Measurements from ENCODE around the gene CAMK1. TPM values are rescaled to one million over a fixed set of nuclear protein-coding genes. Genes with fewer than 3 reads are reported as not detected.

Gene CAMK1
- total and polyA plus RNA-seq, 10 donors = 10.1 to 30.5 (median 22.7) TPM

- Histone ChIP-seq H3K4me3 (peak overlapping the region in 4 of 8 donors; percentile 68 to 95 (median 82)), H3K27ac (peak overlapping the region in 7 of 8 donors; percentile 22 to 99 (median 97)), H3K9me3 (no peaks in the 10 kb centered on the region), H3K4me1 (peaks cover 34 to 87% (median 64%) of the 10 kb centered on the region in 6 donors), H3K36me3 (peaks cover 2 to 72% (median 40%) of the 10 kb centered on the region in 6 donors), H3K27me3 (replicated peaks in 1 of 7) (no peaks in the 10 kb centered on the region)
- no peak for DNase-seq
- intact Hi-C loops (cut with DNase I; ENCODE audit: low total_unique reads) = no loop called here
- no peak for TF ChIP-seq POLR2A (IDR thresholded peaks at IDR 0.05)
- TF ChIP-seq CTCF (IDR thresholded peaks at IDR 0.05 in 8 of 11, conservative IDR thresholded peaks at IDR 0.05 in 3 of 11) = no peak
- no peak for TF ChIP-seq POLR2AphosphoS5 (IDR thresholded peaks at IDR 0.05)
- WGBS, 5 donors = 85 to 95% (median 89%) methylated on average over 11 of the region's 11 CpGs
Observed at GRCh38 chr3:9794400-9794799, 24.7 kb upstream of the CAMK1 start.

GRCh38 chr3:9793161-9793781, 23.5 kb upstream of the CAMK1 start:
- H3K27me3 ChIP-seq (replicated peaks in 1 of 7) = no peaks in the 10 kb centered on the region
- peaks cover 34 to 79% (median 64%) of the 10 kb centered on the region in 6 donors for H3K4me1 ChIP-seq
- peak in 1 of 3 donors; percentile 64 for TF ChIP-seq POLR2A (IDR thresholded peaks at IDR 0.05)
- TF ChIP-seq POLR2AphosphoS5 (IDR thresholded peaks at IDR 0.05) = no peak
- peak in 1 of 11 experiments; percentile 3 for TF ChIP-seq CTCF (IDR thresholded peaks at IDR 0.05 in 8 of 11, conservative IDR thresholded peaks at IDR 0.05 in 3 of 11)
- H3K36me3 ChIP-seq = peaks cover 2 to 72% (median 40%) of the 10 kb centered on the region in 6 donors
- H3K9me3 ChIP-seq = no peaks in the 10 kb centered on the region
- H3K27ac ChIP-seq = peak overlapping the region; percentile 96 to 99 (median 98)
- 1 to 4% (median 2%) methylated on average over 17 to 23 of the region's 23 CpGs for WGBS, 5 donors
- H3K4me3 ChIP-seq = peak overlapping the region; percentile 68 to 98 (median 88)
- intact Hi-C loops (cut with DNase I; ENCODE audit: low total_unique reads) = no loop called here
- DNase-seq = no peak

- Histone ChIP-seq H3K27me3 (replicated peaks in 1 of 7) (no peaks in the 10 kb centered on the region), H3K27ac (peak within 1 kb of the TSS; percentile 96 to 99 (median 98)), H3K4me3 (peak within 1 kb of the TSS; percentile 68 to 98 (median 88)), H3K36me3 (peaks cover 0 to 72% (median 37%) of the 10 kb centered on the region in 6 donors), H3K9me3 (no peaks in the 10 kb centered on the region), H3K4me1 (peaks cover 34 to 72% (median 62%) of the 10 kb centered on the region in 6 donors)
- intact Hi-C loops (cut with DNase I; ENCODE audit: low total_unique reads) = no loop called here
- 0 to 1% (median 0%) methylated on average over 39 to 65 of the region's 65 CpGs for WGBS, 5 donors
- peak; percentile 99 for DNase-seq
- peak; percentile 88 to 95 (median 91) for TF ChIP-seq POLR2AphosphoS5 (IDR thresholded peaks at IDR 0.05)
- peak in 1 of 3 donors; percentile 19 for TF ChIP-seq POLR2A (IDR thresholded peaks at IDR 0.05)
- peak in 9 of 11 experiments; percentile 9 to 56 (median 42) for TF ChIP-seq CTCF (IDR thresholded peaks at IDR 0.05 in 8 of 11, conservative IDR thresholded peaks at IDR 0.05 in 3 of 11)
Observed at GRCh38 chr3:9792405-9793160, 22.8 kb upstream of the CAMK1 start, which contains the start of the genes ARPC4 and TADA3. TSS of gene ARPC4 (plus strand) at chr3:9793082. CDS start at chr3:9793122, 40 bp downstream. TSS of gene TADA3 (minus strand) at chr3:9792473. CDS start at chr3:9791466, 1,007 bp downstream.
